ENCODE results near the gene SMAD4.
"Not testable (repeated sequence)": the region's sequence is repeated elsewhere in the genome, so short reads cannot be mapped to it uniquely, and the experiment has no call there.

Gene SMAD4

GRCh38 chr18:51029694-51030536, at the start of gene SMAD4:
Gene SMAD4, plus strand, starts transcription at chr18:51030213. Its CDS starts 16,834 bp downstream, at chr18:51047047.
- peak; percentile 95 for DNase-seq

GRCh38 chr18:50981381-50981780, 48.6 kb upstream of the SMAD4 start:
- no peak for DNase-seq

GRCh38 chr18:50982086-50982801, 47.8 kb upstream of the SMAD4 start:
- DNase-seq, result no peak

- DNase-seq, result no peak
Measured at GRCh38 chr18:50982802-50983179, 47.2 kb upstream of the SMAD4 start.

- no peak for DNase-seq
Measured at GRCh38 chr18:50986360-50987087, 43.5 kb upstream of the SMAD4 start.

- no peak for DNase-seq
Measured at GRCh38 chr18:50987261-50987660, 42.8 kb upstream of the SMAD4 start.

- no peak for DNase-seq
Measured at GRCh38 chr18:50989711-50990110, 40.3 kb upstream of the SMAD4 start.

- no peak for DNase-seq
Measured at GRCh38 chr18:50992351-50992762, 37.7 kb upstream of the SMAD4 start.

- DNase-seq, result no peak
Measured at GRCh38 chr18:50994031-50994430, 36.0 kb upstream of the SMAD4 start.

- not testable (repeated sequence) for DNase-seq
Measured at GRCh38 chr18:51003174-51003573, 26.8 kb upstream of the SMAD4 start.

- DNase-seq, result no peak
Measured at GRCh38 chr18:51006061-51006818, 23.8 kb upstream of the SMAD4 start.

GRCh38 chr18:51006948-51007789, 22.8 kb upstream of the SMAD4 start:
- DNase-seq, result no peak

GRCh38 chr18:51007790-51008139, 22.2 kb upstream of the SMAD4 start:
- DNase-seq, result no peak

GRCh38 chr18:51009072-51009471, 20.9 kb upstream of the SMAD4 start:
- DNase-seq, result no peak

GRCh38 chr18:51010218-51010617, 19.8 kb upstream of the SMAD4 start:
- no peak for DNase-seq

GRCh38 chr18:51011709-51012108, 18.3 kb upstream of the SMAD4 start:
- DNase-seq, result no peak

- no peak for DNase-seq
Measured at GRCh38 chr18:51012441-51012840, 17.6 kb upstream of the SMAD4 start.

- DNase-seq, result no peak
Measured at GRCh38 chr18:51013259-51013658, 16.8 kb upstream of the SMAD4 start.

- no peak for DNase-seq
Measured at GRCh38 chr18:51017140-51017879, 12.7 kb upstream of the SMAD4 start.

GRCh38 chr18:51020536-51020935, 9.5 kb upstream of the SMAD4 start:
- no peak for DNase-seq

Data from NCI-H1436 (cell line).